Heart left ventricle (tissue), 13 donors: ENCODE results near the gene MIB1.

Source experiments
- POLR2A ChIP-seq, 2 donors: fragments of 450-650 bp; IDR thresholded peaks; one replicate each; pipeline ENCODE4 v1.6.1; 2017; ENCODE audit warnings: antibody characterized with exemption in 2 of 2, mild to moderate bottlenecking in 2 of 2, moderate library complexity in 2 of 2
- TF ChIP-seq, protein P1 (sequence below), 12 donors: fragments of 200-600 bp; sonication (generic) in 4 of 12; IDR thresholded peaks; one replicate each; pipeline versions ENCODE4 v1.5.0 to v1.8.0; 2018 to 2022; ENCODE audit warnings: antibody characterized with exemption in 12 of 12, mild to moderate bottlenecking in 5 of 12
- donor health status: ischemic (EF 13 %, LVEDD 7.1; RV severe dilation, severe dysfunction).
- donor health status: DM: no; HTN: yes; CAD: no.
- donor health status: DM: no; HTN: no; CAD: no.
- donor health status: ischemic (EF 25% LVEDD 6.9; RV normal size, moderate dysfunction).
- donor health status: ischemic (EF 25% LVEDD 5.7; RV mildly dilated, moderate dysfunction).
- donor health status: ischemic (EF 35%, LVEDD 5.7; RV mildly dilated, moderate dysfunction).
- donor health status: nonischemic (EF 11% LVEDD 7.7; RV severe dilation, severe dysfunction).
- donor health status: DM: yes; HTN: yes; CAD: no.
- donor health status: PGD.
- donor health status: ischemic (EF 29% LVEDD 5.4; RV normal size, mild dysfunction).
- donor health status: nonischemic (EF 23%, LVEDD 6.1; RV moderate dilation, normal function).

DNA sequence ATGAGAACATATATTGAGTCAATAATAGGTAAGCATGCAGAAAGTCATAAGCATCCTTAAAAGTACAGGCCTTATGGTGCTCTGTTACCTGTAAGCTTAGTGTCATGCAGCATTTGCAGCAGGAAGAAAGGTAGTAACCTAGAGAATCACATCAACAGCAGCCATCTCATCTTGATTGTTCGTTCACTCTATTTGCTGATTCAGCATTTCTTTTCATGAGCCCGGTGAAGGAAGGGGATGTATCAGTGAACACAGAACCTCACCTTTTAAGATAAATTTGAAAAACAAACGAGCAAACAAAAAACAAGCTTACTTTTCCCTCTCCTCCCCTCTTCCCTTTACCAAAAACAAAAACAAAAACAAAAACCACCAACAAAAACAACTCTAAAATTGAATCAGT lies 89.9 kb downstream of the MIB1 start:
- TF ChIP-seq POLR2A (IDR thresholded peaks at IDR 0.05) = no peak
- TF ChIP-seq, protein P1, sequence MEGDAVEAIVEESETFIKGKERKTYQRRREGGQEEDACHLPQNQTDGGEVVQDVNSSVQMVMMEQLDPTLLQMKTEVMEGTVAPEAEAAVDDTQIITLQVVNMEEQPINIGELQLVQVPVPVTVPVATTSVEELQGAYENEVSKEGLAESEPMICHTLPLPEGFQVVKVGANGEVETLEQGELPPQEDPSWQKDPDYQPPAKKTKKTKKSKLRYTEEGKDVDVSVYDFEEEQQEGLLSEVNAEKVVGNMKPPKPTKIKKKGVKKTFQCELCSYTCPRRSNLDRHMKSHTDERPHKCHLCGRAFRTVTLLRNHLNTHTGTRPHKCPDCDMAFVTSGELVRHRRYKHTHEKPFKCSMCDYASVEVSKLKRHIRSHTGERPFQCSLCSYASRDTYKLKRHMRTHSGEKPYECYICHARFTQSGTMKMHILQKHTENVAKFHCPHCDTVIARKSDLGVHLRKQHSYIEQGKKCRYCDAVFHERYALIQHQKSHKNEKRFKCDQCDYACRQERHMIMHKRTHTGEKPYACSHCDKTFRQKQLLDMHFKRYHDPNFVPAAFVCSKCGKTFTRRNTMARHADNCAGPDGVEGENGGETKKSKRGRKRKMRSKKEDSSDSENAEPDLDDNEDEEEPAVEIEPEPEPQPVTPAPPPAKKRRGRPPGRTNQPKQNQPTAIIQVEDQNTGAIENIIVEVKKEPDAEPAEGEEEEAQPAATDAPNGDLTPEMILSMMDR (IDR thresholded peaks at IDR 0.05) = no peak
